Keratinocyte (primary cell): ENCODE measurements around the gene HSFX2. TPM values are rescaled to one million over a fixed set of nuclear protein-coding genes. Genes with fewer than 3 reads are reported as not detected.

ENCODE experiments used
- DNase-seq: peaks from one replicate; pipeline ENCODE4 v3.0.0-alpha.2; 2011; ENCODE audit warnings: low read depth, missing footprints, low spot score
- FAIRE-seq: peaks from 2 replicates; lab custom pipeline; 2011; peaks lifted over from hg19 to GRCh38; lab: Jason Lieb, UNC
- H2AFZ ChIP-seq: 2 replicates; pipeline ENCODE4 v1.6.0; 2012; ENCODE audit warnings: low read length, control low read depth, inconsistent platforms; ENCODE audit not compliant: control insufficient read depth
- H3K27ac ChIP-seq: 2 replicates; pipeline ENCODE4 v1.5.1; 2011; ENCODE audit warnings: low read length; ENCODE audit not compliant: control insufficient read depth, insufficient read depth
- H3K27me3 ChIP-seq: 3 replicates; pipeline ENCODE4 v1.6.0; 2011; ENCODE audit warnings: low read length; ENCODE audit not compliant: control insufficient read depth, insufficient read depth; ENCODE audit errors: extremely low read depth
- H3K36me3 ChIP-seq, 2 experiments: 2 replicates in 1 of 2; 3 replicates in 1 of 2; pipeline ENCODE4 v1.5.1; 2011; ENCODE audit warnings: low read length in 2 of 2, mild to moderate bottlenecking in 1 of 2; ENCODE audit not compliant: control insufficient read depth in 2 of 2, insufficient read depth in 2 of 2; ENCODE audit errors: extremely low read depth in 1 of 2
- H3K4me1 ChIP-seq: 3 replicates; pipeline ENCODE4 v1.5.1; 2011; ENCODE audit warnings: low read length; ENCODE audit not compliant: control insufficient read depth, insufficient read depth; ENCODE audit errors: extremely low read depth
- H3K4me2 ChIP-seq: 3 replicates; pipeline ENCODE4 v1.6.0; 2011; ENCODE audit warnings: low read depth, low read length; ENCODE audit not compliant: control insufficient read depth, insufficient read depth; ENCODE audit errors: extremely low read depth
- H3K4me3 ChIP-seq, 3 experiments: fragments of 200-600 bp in 1 of 3; sonication (generic) in 1 of 3; 2 replicates in 2 of 3; 3 replicates in 1 of 3; pipeline ENCODE4 v1.5.1; 2011 to 2016; ENCODE audit warnings: low read length in 3 of 3, mild to moderate bottlenecking in 3 of 3, control low read depth in 2 of 3, inconsistent platforms in 1 of 3, low read depth in 1 of 3, mixed read lengths in 1 of 3, mixed run types in 1 of 3, moderate library complexity in 1 of 3; ENCODE audit not compliant: control insufficient read depth in 2 of 3, insufficient read depth in 2 of 3; ENCODE audit errors: extremely low read depth in 1 of 3
- H3K79me2 ChIP-seq: 2 replicates; pipeline ENCODE4 v1.6.0; 2012; ENCODE audit warnings: low read length; ENCODE audit not compliant: control insufficient read depth, insufficient read depth
- H3K9ac ChIP-seq: 3 replicates; pipeline ENCODE4 v1.6.0; 2011; ENCODE audit warnings: low read length; ENCODE audit not compliant: control insufficient read depth, insufficient read depth; ENCODE audit errors: extremely low read depth
- H3K9me1 ChIP-seq: 3 replicates; pipeline ENCODE4 v1.6.0; 2011; ENCODE audit warnings: low read length; ENCODE audit not compliant: control insufficient read depth, insufficient read depth; ENCODE audit errors: extremely low read depth
- H3K9me3 ChIP-seq: 2 replicates; pipeline ENCODE4 v1.5.1; 2012; ENCODE audit warnings: low read depth, low read length; ENCODE audit not compliant: control insufficient read depth
- H4K20me1 ChIP-seq: 3 replicates; pipeline ENCODE4 v1.6.0; 2011; ENCODE audit warnings: low read length; ENCODE audit not compliant: control insufficient read depth, insufficient read depth; ENCODE audit errors: extremely low read depth
- CTCF ChIP-seq, 3 experiments: IDR thresholded peaks in 1 of 3; conservative IDR thresholded peaks in 1 of 3; optimal IDR thresholded peaks in 1 of 3; 2 replicates in 2 of 3; 3 replicates in 1 of 3; pipeline versions ENCODE3 to v1.5.1; 2011; ENCODE audit warnings: low read length in 3 of 3, mild to moderate bottlenecking in 3 of 3, moderate library complexity in 2 of 3, control low read depth in 1 of 3, inconsistent platforms in 1 of 3; ENCODE audit not compliant: insufficient read depth in 2 of 3; ENCODE audit errors: extremely low read depth in 1 of 3
- EZH2 ChIP-seq: IDR thresholded peaks from one replicate; pipeline ENCODE4 v1.6.1; 2012; ENCODE audit warnings: inconsistent platforms, mild to moderate bottlenecking, low read length, moderate library complexity
- dilution Hi-C: fragments of 300-500 bp; cut with MboI; formaldehyde crosslinking; loops from one replicate; pipeline ENCODE4 v1.7.0; 2020; ENCODE audit warnings: low sequenced_read_pairs; ENCODE audit not compliant: extremely low pct_ligation_motif_present
- polyA plus RNA-seq, 5 experiments: library from polyadenylated mRNA; depleted of rRNA in 3 of 5; stranded (reverse) in 3 of 5; stranded (forward) in 1 of 5; unstranded in 1 of 5; fragments of >200 nt; gene quantifications; 1 replicate in 1 of 5; 2 replicates in 3 of 5; 3 replicates in 1 of 5; pipeline versions ENCODE4 v1.2.1 to v1.2.3, GENCODE V29; 2011 to 2012; ENCODE audit warnings: missing spikeins in 2 of 5, low read depth in 1 of 5, low replicate concordance in 1 of 5

The HSFX2 gene
- polyA plus RNA-seq, 1 donor (not counting 4 experiments of a cell fraction or from before 2014, with no cell fraction given): 0.10 TPM

- H3K27ac ChIP-seq: no peak overlapping the region
- no peak overlapping the region for H2AFZ ChIP-seq
- no peak for FAIRE-seq
- H3K4me3 ChIP-seq: no peak overlapping the region
- no peaks in the 10 kb centered on the region for H3K36me3 ChIP-seq
- H3K27me3 ChIP-seq: no peaks in the 10 kb centered on the region
- H3K79me2 ChIP-seq: peaks cover 14% of the 10 kb centered on the region
- dilution Hi-C loops: no loop called here
- no peaks in the 10 kb centered on the region for H3K9me1 ChIP-seq
- no peaks in the 10 kb centered on the region for H3K9me3 ChIP-seq
- no peak overlapping the region for H3K4me2 ChIP-seq
- H4K20me1 ChIP-seq: no peaks in the 10 kb centered on the region
- no peaks in the 10 kb centered on the region for H3K4me1 ChIP-seq
- H3K9ac ChIP-seq: no peak overlapping the region
- TF ChIP-seq EZH2 (no peak), CTCF (optimal IDR thresholded peaks at IDR 0.05 in 1 of 3, IDR thresholded peaks at IDR 0.05 in 1 of 3, conservative IDR thresholded peaks at IDR 0.05 in 1 of 3; ENCODE audit: extremely low read depth in 1 of 3, insufficient read depth in 2 of 3, low read length in 3 of 3) (no peak)
- DNase-seq: no peak
These were observed 23.8 kb upstream of the HSFX2 start for GRCh38 chrX:149618871-149619270.

- Histone ChIP-seq H4K20me1 (no peaks in the 10 kb centered on the region), H3K79me2 (peaks cover 2% of the 10 kb centered on the region), H3K9me3 (no peaks in the 10 kb centered on the region), H3K27me3 (no peaks in the 10 kb centered on the region), H3K9ac (no peak overlapping the region), H3K4me3 (no peak overlapping the region), H3K27ac (no peak overlapping the region), H2AFZ (no peak overlapping the region), H3K4me1 (no peaks in the 10 kb centered on the region), H3K9me1 (no peaks in the 10 kb centered on the region), H3K36me3 (no peaks in the 10 kb centered on the region), H3K4me2 (no peak overlapping the region)
- TF ChIP-seq CTCF (optimal IDR thresholded peaks at IDR 0.05 in 1 of 3, IDR thresholded peaks at IDR 0.05 in 1 of 3, conservative IDR thresholded peaks at IDR 0.05 in 1 of 3; ENCODE audit: extremely low read depth in 1 of 3, insufficient read depth in 2 of 3, low read length in 3 of 3) (no peak), EZH2 (no peak)
- DNase-seq: no peak
- dilution Hi-C loops: no loop called here
- no peak for FAIRE-seq
These were observed 16.6 kb upstream of the HSFX2 start for GRCh38 chrX:149611623-149612175.
